ENCODE results near the gene ATP2B2.
"Not testable (repeated sequence)": the region's sequence is repeated elsewhere in the genome, so short reads cannot be mapped to it uniquely, and the experiment has no call there.

ATP2B2 gene

DNA sequence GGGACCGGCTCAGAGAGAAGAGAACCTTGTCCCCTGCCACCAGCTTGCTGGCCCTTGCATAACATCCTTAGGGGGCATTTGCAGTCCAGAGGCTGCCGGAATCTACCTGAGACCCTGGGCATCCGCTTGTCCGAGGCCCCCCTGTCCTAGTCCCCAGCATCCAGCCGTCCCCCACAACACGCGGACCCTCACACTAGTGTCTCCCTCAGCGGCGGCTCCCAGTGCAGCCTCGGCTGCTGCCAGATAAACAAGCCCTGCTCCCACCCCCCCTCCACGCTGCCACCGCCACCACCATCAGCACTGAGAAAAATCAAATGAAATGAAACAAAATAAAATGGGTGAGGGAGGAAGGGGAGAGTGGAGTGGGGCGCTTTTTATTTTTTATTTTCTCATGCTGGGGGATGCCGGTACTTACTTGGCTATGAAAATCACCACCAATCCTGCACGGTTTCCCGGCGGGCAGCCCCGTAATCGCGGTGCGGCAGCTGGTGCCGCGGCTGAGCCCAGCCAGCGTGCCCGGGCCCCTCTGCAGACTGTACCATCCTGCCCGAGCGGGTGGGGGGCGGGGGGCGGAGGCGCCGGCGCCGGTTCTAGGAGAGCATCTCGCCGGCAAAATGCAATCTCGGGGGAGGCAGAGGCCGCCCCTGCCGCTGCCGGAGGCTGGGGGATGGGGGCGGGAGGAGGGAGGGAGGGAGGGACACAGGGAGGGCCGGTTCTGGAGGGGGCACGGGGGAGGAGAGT, at the start of gene ATP2B2:
Gene ATP2B2, minus strand, starts transcription at position 537 of the 741 bp plus-strand sequence. CDS start 56,043 bp downstream, outside the sequence.
- DNase-seq = peak; percentile 10

DNA sequence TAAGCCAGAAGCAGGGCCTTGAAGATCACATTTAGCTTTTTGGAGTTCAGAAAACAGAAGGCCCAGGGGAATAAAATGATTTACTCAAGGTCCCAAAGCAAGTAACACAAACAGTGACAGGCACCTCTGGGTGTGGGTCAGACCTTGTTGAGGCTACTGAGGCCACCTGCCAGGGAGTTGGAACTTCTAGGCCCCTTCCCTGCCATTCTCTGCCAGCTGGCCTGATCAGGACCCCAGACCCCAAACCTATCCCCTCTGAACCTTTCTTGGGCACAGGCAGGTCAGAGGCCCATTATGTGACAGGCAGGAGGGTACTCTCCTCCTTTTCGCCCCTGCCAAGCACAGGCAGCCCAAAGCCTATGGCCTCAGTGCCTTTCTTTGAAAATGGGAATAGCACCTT, 49.4 kb upstream of the ATP2B2 start:
- no peak for DNase-seq

GRCh38 chr3:10554236-10554611, 48.8 kb upstream of the ATP2B2 start:
- no peak for DNase-seq

DNA sequence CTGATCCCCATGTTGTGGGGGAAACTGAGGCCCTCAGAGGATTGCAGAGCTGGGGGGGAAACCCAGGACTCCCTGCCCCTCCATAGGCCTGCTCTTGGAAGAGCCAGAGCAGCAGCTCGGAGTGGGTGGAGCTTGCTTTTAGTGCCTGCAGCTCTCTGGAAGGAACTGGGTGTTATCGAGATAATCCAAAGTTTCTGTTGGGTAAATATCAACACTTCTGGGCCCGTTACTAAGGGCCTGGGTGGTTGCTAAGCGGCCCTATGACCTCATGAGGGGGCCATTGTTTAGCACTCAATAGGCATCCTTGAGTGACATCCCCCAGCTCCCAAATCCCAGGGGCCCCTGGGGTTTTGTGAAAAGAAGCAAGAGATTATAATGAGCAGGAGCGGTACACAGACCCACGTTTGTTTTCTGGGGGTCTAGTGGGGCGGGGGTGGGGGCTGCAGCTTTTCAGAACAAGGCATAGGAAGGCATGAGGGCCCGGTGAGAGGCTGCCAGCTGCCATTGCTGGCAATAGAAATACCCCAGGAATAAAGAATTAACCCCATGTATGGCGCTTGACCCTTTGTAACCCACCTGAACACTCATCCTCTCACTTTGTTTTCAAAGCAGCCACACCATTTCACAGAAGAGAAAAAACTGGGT, 48.3 kb upstream of the ATP2B2 start:
- no peak for DNase-seq

DNA sequence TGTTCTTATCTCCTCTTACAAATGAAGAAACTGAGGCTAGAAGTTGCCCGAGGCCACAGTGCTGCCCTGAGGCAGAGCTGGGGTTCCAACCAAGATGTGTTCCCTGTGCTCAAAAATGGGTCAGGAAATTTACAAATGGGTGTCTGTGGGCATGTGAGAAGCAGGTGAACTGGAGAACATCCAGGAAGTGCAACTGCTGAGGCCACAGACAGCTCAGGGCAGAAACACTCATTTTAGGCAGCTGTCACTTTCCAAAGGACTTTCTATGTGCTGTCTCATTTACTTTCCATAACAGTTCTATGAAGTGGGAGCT, 47.2 kb upstream of the ATP2B2 start:
- peak; percentile 25 for DNase-seq

DNA sequence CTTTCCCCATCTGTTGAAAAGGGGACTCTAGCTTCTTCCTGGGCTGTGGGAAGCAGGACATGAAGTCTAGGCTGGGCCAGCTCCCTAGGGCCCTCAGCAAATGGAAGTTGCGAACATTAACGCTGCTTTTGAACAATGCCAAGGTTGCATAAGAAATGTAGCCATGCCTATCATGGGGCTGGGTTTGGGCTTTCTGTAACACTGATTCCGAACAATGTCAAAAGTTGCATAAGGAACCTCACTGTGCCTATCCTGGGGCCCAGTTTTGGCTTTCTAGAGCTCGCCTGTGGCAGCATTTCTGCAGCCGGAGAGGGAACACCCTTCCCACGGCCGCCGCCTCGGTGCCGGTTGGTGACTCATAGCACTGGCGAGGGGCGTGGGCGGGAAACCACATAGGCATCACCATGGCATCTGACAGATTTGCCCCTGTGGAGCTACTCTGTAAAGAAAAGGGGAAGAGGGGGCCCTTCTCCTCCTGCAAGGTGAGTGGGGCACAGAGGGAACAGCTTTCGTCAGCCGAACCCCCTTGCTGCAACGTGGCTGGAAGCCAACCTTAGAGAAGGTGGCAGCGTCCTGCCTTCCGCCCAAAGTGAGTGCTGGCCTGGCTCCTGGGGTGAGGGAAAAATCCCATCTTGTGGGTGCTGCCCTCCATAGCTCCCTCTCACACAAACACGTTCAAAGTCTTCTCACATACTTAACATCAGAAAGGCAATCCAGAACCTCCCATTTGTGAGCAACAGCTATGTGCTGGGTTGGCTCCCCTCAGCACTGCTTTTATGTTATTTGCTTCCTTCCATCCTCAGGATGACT, 46.6 kb upstream of the ATP2B2 start:
- peak; percentile 93 for DNase-seq

DNA sequence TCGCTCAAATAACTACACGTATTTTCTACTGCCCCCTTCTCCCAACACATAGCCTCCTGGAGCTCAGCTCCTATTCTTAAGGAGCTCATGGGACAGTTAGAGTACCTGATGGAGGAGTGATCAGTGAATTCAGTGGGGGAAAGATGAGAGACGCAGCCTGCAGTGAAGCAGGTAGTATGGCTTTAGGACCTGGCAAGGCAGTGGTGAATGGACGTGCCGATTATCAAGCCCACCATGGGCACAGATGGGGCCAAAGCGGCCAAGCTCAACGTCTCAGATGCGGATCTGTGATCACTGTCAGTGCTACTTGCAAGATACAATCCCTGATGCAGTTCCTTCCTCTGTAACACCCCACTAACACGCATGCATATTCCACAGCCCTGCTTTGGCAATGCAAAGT, 45.8 kb upstream of the ATP2B2 start:
- DNase-seq = no peak

GRCh38 chr3:10550705-10551104, 45.3 kb upstream of the ATP2B2 start:
- no peak for DNase-seq

- DNase-seq = no peak
These were observed 44.3 kb upstream of the ATP2B2 start for GRCh38 chr3:10549617-10550230.

GRCh38 chr3:10548992-10549391, 43.6 kb upstream of the ATP2B2 start:
- DNase-seq = peak; percentile 38

- no peak for DNase-seq
These were observed 42.7 kb upstream of the ATP2B2 start for GRCh38 chr3:10547841-10548783.

GRCh38 chr3:10547413-10547812, 42.0 kb upstream of the ATP2B2 start:
- DNase-seq = no peak

GRCh38 chr3:10546820-10547263, 41.5 kb upstream of the ATP2B2 start:
- no peak for DNase-seq

DNA sequence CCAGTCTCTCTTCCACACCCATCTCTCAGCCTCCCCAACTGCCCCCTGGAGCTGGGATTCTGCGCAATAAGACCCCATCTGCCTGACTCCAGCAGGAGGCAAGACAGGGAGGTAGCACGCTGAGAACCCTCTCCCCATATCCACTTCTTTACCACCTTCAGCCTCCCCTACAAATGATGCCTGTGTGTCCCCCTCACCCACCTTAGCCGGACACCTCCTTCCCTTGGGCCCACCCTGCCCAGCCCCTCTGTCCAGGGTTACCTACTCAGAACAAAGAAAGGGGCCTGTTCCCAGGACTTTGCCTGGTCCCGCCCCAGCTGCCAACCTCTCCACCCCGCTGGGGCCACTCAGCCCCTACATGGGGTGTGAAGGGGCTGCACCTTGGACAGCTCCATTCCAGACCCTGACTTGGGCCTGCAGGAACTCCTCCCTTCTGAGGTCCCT, 40.8 kb upstream of the ATP2B2 start:
- DNase-seq = no peak

DNA sequence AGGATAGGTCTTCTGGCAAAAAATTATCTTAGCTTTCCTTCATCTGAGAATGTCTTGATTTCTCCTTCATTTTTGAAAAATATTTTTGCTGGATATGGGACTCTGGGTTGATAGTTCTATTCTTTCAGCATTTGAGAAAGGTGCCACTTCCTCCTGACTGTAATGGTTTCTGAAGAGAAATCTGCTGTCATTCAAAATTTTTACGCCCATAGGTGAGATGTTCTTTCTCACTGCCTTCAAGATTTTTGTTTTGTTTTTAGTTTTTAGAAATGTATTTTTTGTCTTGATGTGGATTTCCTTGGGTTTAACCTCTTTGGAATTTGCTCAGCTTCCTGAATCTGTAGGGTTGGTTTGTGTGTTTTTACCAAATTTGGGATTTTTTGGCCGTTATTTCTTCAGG, 37.1 kb upstream of the ATP2B2 start:
- DNase-seq = no peak

- DNase-seq = not testable (repeated sequence)
These were observed 35.0 kb upstream of the ATP2B2 start for GRCh38 chr3:10540347-10540746.

- DNase-seq = no peak
These were observed 28.7 kb upstream of the ATP2B2 start for GRCh38 chr3:10534066-10534465.

GRCh38 chr3:10533737-10534023, 28.3 kb upstream of the ATP2B2 start:
- DNase-seq = no peak

GRCh38 chr3:10532939-10533736, 27.8 kb upstream of the ATP2B2 start:
- no peak for DNase-seq

DNA sequence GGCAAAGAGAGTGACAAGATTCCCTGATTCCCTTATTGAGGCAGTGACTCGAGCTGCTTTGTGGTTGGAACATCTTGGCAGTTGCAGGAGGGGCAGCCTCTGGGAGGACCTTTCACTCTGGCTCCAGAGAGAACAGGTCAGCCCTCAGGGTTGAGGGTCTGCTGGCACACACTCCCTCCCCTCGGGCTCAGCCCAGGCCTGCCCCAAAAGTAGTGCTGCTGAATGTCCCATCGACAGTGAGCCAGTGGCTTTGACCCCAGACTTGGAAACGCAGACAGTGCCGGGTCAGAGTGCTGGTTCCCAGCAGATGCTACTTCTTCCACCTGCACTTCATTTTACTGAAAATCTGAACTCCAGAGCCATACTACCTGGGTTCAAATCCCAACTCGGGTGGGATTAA, 25.6 kb upstream of the ATP2B2 start:
- DNase-seq = no peak

DNA sequence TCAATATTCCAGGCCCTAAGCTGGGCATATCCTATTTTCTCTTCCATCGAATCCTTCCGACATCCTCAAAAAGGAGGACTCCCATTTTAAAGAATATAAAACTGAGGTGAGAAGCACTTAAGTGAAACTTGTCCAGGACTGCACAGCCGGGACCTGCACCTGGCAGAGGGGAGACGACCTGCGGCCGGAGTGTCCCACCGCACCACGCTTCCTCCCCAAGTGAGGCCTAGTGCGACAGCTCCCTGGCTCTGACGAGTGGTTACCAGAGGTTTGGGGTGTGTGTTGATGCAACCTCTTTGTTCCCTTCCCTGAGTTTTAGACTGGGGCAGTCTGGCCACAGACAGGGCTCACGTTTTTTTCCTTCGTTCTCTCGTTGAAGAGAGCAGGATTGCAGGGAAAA, 24.9 kb upstream of the ATP2B2 start:
- DNase-seq = no peak

- no peak for DNase-seq
These were observed 24.4 kb upstream of the ATP2B2 start for GRCh38 chr3:10529809-10530208.

All from activated CD4-positive, alpha-beta T cell treated with anti-CD3 and anti-CD28 coated beads for 48 hours (primary cell).